WERI-Rb-1 (cell line): ENCODE results near the gene PRSS27.

Experiments
- DNase-seq: peaks from one replicate; pipeline ENCODE4 v3.0.0-alpha.2; 2020
- H3K27ac ChIP-seq: fragments of 250-450 bp; sonication (Bioruptor Pico); 2 replicates; pipeline ENCODE4 v1.5.1; 2020; ENCODE audit warnings: mild to moderate bottlenecking, moderate library complexity
- H3K27me3 ChIP-seq: fragments of 250-450 bp; sonication (Bioruptor Pico); 2 replicates; pipeline ENCODE4 v1.5.1; 2021; ENCODE audit warnings: mild to moderate bottlenecking, low read depth, moderate library complexity; ENCODE audit not compliant: insufficient read depth, severe bottlenecking
- H3K36me3 ChIP-seq: fragments of 250-450 bp; sonication (Bioruptor Pico); 2 replicates; pipeline ENCODE4 v1.5.1; 2020; ENCODE audit warnings: mild to moderate bottlenecking, moderate library complexity
- H3K4me3 ChIP-seq: 2 replicates; pipeline ENCODE4 v1.5.1; 2011; ENCODE audit warnings: low read depth, mild to moderate bottlenecking, control low read depth, low read length
- H3K9me3 ChIP-seq: fragments of 250-450 bp; sonication (Bioruptor Pico); 2 replicates; pipeline ENCODE4 v1.5.1; 2021; ENCODE audit warnings: mild to moderate bottlenecking, moderate library complexity; ENCODE audit not compliant: severe bottlenecking
- CTCF ChIP-seq: IDR thresholded peaks from 2 replicates; pipeline ENCODE4 v1.5.1; 2011; ENCODE audit warnings: low read depth, mild to moderate bottlenecking, control low read depth, inconsistent platforms, low read length

PRSS27 gene

GRCh38 chr16:2762711-2763110 lies 42.7 kb upstream of the PRSS27 start:
- no peak overlapping the region for H3K27ac ChIP-seq
- peaks cover 100% of the 10 kb centered on the region for H3K36me3 ChIP-seq

GRCh38 chr16:2761886-2762583 lies 42.0 kb upstream of the PRSS27 start:
- Histone ChIP-seq H3K36me3 (peaks cover 100% of the 10 kb centered on the region), H3K4me3 (no peak overlapping the region), H3K27me3 (no peaks in the 10 kb centered on the region), H3K9me3 (peaks cover 2% of the 10 kb centered on the region), H3K27ac (no peak overlapping the region)
- no peak for TF ChIP-seq CTCF
- DNase-seq, result no peak

More at GRCh38 chr16:2762711-2763110, 42.7 kb upstream of the PRSS27 start:
- Histone ChIP-seq H3K27me3 (no peaks in the 10 kb centered on the region), H3K4me3 (no peak overlapping the region), H3K9me3 (peaks cover 2% of the 10 kb centered on the region)
- DNase-seq, result no peak
- no peak for TF ChIP-seq CTCF

- no peak for TF ChIP-seq CTCF
- H3K27ac ChIP-seq, result no peak overlapping the region
- no peaks in the 10 kb centered on the region for H3K27me3 ChIP-seq
- no peak overlapping the region for H3K4me3 ChIP-seq
- DNase-seq, result no peak
- peaks cover 100% of the 10 kb centered on the region for H3K36me3 ChIP-seq
- peaks cover 2% of the 10 kb centered on the region for H3K9me3 ChIP-seq
These were observed 41.4 kb upstream of the PRSS27 start for GRCh38 chr16:2761472-2761871.

- no peak for TF ChIP-seq CTCF
- Histone ChIP-seq H3K36me3 (peaks cover 93% of the 10 kb centered on the region), H3K4me3 (no peak overlapping the region), H3K27me3 (no peaks in the 10 kb centered on the region), H3K27ac (no peak overlapping the region), H3K9me3 (peaks cover 2% of the 10 kb centered on the region)
- no peak for DNase-seq
These were observed 37.3 kb upstream of the PRSS27 start for GRCh38 chr16:2757344-2757743.

GRCh38 chr16:2756288-2757015 lies 36.4 kb upstream of the PRSS27 start:
- no peak for DNase-seq
- H3K27ac ChIP-seq, result no peak overlapping the region
- no peak for TF ChIP-seq CTCF
- H3K36me3 ChIP-seq, result peaks cover 84% of the 10 kb centered on the region
- H3K4me3 ChIP-seq, result no peak overlapping the region
- no peaks in the 10 kb centered on the region for H3K9me3 ChIP-seq
- H3K27me3 ChIP-seq, result no peaks in the 10 kb centered on the region
